PC-9 (cell line): ENCODE measurements around the gene CS.
A peak's percentile ranks its signal among the peaks of the same experiment; 100 is the strongest.

Experiments
- EZH2 ChIP-seq: fragments of 200-600 bp; sonication (generic); IDR thresholded peaks from 2 replicates; pipeline ENCODE4 v1.8.0; 2017; ENCODE audit warnings: antibody characterized with exemption, low read depth
- TF ChIP-seq, protein P1 (sequence below): fragments of 200-600 bp; sonication (generic); conservative IDR thresholded peaks from 2 replicates; pipeline ENCODE4 v1.6.1; 2017; ENCODE audit warnings: mixed run types, antibody characterized with exemption, mild to moderate bottlenecking, moderate library complexity

DNA sequence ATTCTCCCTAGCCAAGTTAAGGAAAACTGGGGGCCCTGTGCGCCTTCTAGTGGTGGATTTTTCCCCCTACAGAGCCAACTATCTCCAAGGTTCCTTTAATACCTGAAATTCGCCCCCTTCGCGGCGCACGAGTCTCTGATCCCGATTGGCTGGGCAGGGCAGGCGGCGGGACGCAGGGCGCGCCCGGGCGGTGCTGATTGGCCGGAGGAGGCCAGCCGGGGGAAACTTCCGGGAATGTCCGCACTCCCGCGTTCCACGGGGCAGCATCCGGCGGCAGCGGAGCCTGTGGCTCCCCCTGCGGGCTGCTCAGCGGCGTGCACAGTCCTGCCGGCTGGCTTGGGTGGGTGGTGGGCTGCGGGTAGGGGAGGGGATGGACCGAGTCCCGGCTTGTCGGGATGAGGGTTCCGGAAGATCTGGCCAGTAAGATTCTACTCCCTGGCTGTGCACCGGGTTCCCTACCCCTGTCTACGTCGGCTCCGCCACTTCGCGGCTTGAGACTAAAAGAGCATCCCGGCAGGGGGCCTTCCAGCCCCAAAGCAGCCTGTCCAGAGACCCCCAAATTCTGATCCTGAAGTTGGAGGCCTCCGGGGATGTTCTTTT lies 75.9 kb downstream of the CS start, which contains the start of gene NABP2:
- TF ChIP-seq, protein P1, sequence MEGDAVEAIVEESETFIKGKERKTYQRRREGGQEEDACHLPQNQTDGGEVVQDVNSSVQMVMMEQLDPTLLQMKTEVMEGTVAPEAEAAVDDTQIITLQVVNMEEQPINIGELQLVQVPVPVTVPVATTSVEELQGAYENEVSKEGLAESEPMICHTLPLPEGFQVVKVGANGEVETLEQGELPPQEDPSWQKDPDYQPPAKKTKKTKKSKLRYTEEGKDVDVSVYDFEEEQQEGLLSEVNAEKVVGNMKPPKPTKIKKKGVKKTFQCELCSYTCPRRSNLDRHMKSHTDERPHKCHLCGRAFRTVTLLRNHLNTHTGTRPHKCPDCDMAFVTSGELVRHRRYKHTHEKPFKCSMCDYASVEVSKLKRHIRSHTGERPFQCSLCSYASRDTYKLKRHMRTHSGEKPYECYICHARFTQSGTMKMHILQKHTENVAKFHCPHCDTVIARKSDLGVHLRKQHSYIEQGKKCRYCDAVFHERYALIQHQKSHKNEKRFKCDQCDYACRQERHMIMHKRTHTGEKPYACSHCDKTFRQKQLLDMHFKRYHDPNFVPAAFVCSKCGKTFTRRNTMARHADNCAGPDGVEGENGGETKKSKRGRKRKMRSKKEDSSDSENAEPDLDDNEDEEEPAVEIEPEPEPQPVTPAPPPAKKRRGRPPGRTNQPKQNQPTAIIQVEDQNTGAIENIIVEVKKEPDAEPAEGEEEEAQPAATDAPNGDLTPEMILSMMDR, result peak; percentile 81
- no peak for TF ChIP-seq EZH2
